ENCODE results near the gene SURF2. TPM values are rescaled to one million over a fixed set of nuclear protein-coding genes. Genes with fewer than 3 reads are reported as not detected.

SURF2 gene
- total RNA-seq, 1 experiment from 2014 or later, result 27.8 TPM

DNA sequence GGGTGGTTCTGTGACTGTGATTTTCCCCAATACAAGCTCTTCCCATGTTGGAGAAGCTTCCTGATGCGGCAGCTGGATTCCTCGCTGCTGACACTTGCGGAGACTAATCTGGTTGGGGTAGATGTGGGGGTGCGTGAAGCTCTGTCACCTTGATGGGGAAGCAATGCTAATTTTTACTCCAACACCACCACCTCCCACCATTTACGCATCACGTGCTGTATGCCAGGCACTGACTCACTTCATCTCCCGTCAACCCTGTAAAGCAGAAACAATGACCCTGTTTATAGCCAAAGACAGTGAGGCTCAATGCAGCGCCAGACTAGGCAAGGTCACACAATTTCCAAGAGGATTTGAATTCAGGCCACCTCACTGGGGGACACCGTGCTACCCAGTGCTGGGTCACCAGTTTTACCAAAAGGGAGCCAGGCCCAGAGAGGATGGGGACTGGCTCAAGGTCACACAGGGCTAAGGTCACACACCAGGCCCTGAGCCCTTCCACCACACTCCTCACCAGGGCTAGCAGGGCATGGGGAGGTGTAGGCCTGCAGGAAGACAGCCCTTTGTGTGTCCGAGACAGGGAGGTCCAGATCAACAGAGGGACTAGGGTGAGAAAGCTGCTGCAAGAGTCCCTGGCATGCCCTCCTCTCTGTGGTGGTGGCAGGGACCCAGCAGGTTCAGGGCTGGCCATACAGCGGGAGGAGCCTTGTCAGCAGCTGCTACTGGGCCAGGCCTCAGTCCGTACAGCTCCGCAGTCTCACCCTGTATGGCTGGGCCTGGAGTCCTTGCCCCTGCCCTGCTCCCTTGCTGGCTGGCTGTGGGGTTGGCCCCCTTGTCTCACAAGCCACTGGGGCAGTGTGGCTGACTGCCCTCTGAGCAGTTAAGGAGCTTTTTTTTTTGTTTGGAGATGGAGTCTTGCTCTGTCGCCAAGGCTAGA lies 23.1 kb downstream of the SURF2 start:
- ChIA-PET RAD21 (ENCODE audit: low non-redundant PET in 1 of 2, low total read pairs in 2 of 2, uncharacterized antibody in 2 of 2, unreplicated experiment in 2 of 2) (no interaction called here), POLR2A (interaction anchor here (0.6 kb wide), 1 partner anchor 80 kb away, joined by 3 read pairs; the partner anchor contains the start of gene CACFD1), CTCF (interaction anchor here (1.0 kb wide), 1 partner anchor 193 kb away, joined by 3 read pairs; no protein-coding TSS in a partner anchor)
- no peaks in the 10 kb centered on the region for H4K20me1 ChIP-seq (ENCODE audit: insufficient read depth)
- no peak overlapping the region for H2AFZ ChIP-seq (ENCODE audit: low read depth, low read length, poor library complexity, severe bottlenecking)
- no peak overlapping the region for H3K9ac ChIP-seq (ENCODE audit: low read length)
- H3K27me3 ChIP-seq (ENCODE audit: insufficient read depth, low read length), result no peaks in the 10 kb centered on the region
- no peaks in the 10 kb centered on the region for H3K36me3 ChIP-seq (ENCODE audit: control insufficient read depth in 1 of 2, insufficient read depth in 2 of 2, low read length in 2 of 2)
- ATAC-seq, result no peak
- no peak overlapping the region for H3K4me2 ChIP-seq (ENCODE audit: low read length)
- intact Hi-C loops (cut with micrococcal nuclease), result no loop called here
- peaks cover 15% of the 10 kb centered on the region for H3K79me2 ChIP-seq (ENCODE audit: insufficient read depth, low read length)
- no peak for DNase-seq (ENCODE audit: low read depth, low spot score)
- no peaks in the 10 kb centered on the region for H3K9me2 ChIP-seq (ENCODE audit: insufficient read depth)
- BruUV-seq (replicated peaks), result no TSS peak
- TF ChIP-seq RAD21 (IDR thresholded peaks at IDR 0.05; ENCODE audit: low read depth) (no peak), CBX3 (IDR thresholded peaks at IDR 0.05; ENCODE audit: low read depth) (no peak), ZFX (IDR thresholded peaks at IDR 0.05) (no peak), SRF (IDR thresholded peaks at IDR 0.05; ENCODE audit: low read depth) (no peak), POLR2AphosphoS5 (IDR thresholded peaks at IDR 0.05; ENCODE audit: low read depth, low read length) (no peak), JUND (IDR thresholded peaks at IDR 0.05) (no peak), ELF1 (IDR thresholded peaks at IDR 0.05; ENCODE audit: borderline replicate concordance, low read depth) (no peak), POLR2A (IDR thresholded peaks at IDR 0.05; ENCODE audit: borderline replicate concordance, extremely low read depth, insufficient read depth, insufficient read length) (no peak), SP1 (IDR thresholded peaks at IDR 0.05; ENCODE audit: low read depth) (no peak)
- TF ChIP-seq, protein P1, sequence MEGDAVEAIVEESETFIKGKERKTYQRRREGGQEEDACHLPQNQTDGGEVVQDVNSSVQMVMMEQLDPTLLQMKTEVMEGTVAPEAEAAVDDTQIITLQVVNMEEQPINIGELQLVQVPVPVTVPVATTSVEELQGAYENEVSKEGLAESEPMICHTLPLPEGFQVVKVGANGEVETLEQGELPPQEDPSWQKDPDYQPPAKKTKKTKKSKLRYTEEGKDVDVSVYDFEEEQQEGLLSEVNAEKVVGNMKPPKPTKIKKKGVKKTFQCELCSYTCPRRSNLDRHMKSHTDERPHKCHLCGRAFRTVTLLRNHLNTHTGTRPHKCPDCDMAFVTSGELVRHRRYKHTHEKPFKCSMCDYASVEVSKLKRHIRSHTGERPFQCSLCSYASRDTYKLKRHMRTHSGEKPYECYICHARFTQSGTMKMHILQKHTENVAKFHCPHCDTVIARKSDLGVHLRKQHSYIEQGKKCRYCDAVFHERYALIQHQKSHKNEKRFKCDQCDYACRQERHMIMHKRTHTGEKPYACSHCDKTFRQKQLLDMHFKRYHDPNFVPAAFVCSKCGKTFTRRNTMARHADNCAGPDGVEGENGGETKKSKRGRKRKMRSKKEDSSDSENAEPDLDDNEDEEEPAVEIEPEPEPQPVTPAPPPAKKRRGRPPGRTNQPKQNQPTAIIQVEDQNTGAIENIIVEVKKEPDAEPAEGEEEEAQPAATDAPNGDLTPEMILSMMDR (IDR thresholded peaks at IDR 0.05 in 2 of 3, conservative IDR thresholded peaks at IDR 0.05 in 1 of 3; ENCODE audit: borderline replicate concordance in 1 of 3, insufficient read depth in 1 of 3, low read depth in 2 of 3, low read length in 2 of 3), result no peak
- TF ChIP-seq, protein P2, sequence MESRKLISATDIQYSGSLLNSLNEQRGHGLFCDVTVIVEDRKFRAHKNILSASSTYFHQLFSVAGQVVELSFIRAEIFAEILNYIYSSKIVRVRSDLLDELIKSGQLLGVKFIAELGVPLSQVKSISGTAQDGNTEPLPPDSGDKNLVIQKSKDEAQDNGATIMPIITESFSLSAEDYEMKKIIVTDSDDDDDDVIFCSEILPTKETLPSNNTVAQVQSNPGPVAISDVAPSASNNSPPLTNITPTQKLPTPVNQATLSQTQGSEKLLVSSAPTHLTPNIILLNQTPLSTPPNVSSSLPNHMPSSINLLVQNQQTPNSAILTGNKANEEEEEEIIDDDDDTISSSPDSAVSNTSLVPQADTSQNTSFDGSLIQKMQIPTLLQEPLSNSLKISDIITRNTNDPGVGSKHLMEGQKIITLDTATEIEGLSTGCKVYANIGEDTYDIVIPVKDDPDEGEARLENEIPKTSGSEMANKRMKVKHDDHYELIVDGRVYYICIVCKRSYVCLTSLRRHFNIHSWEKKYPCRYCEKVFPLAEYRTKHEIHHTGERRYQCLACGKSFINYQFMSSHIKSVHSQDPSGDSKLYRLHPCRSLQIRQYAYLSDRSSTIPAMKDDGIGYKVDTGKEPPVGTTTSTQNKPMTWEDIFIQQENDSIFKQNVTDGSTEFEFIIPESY (IDR thresholded peaks at IDR 0.05; ENCODE audit: extremely low read depth, insufficient replicate concordance, low read length), result no peak
- TF ChIP-seq, protein P3, sequence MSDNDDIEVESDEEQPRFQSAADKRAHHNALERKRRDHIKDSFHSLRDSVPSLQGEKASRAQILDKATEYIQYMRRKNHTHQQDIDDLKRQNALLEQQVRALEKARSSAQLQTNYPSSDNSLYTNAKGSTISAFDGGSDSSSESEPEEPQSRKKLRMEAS (IDR thresholded peaks at IDR 0.05), result no peak
- H3K4me1 ChIP-seq (ENCODE audit: control insufficient read depth in 1 of 2, insufficient read depth in 2 of 2, low read length in 2 of 2), result peaks cover 19 to 29% of the 10 kb centered on the region in 2 experiments
- peaks cover 0 to 10% of the 10 kb centered on the region in 2 experiments; a peak in 1 of 4 replicates for H3K9me3 ChIP-seq (ENCODE audit: control insufficient read depth in 1 of 2, insufficient read depth in 1 of 2, low read depth in 1 of 2, low read length in 2 of 2)
- H3K27ac ChIP-seq (ENCODE audit: low read depth, low read length), result no peak overlapping the region
- no peak overlapping the region for H3K4me3 ChIP-seq (replicated peaks in 1 of 2; ENCODE audit: low read depth in 1 of 2, low read length in 2 of 2)
